HG03175 (cell line): ENCODE measurements around the gene MLXIP.
"Not testable (repeated sequence)": the region's sequence is repeated elsewhere in the genome, so short reads cannot be mapped to it uniquely, and the experiment has no call there.

Experiments used
- ATAC-seq: cut with Tn5 transposase; IDR thresholded peaks from one replicate; pipeline ENCODE4 v1.9.1; 2021; ENCODE audit warnings: mild to moderate bottlenecking, moderate library complexity; ENCODE audit not compliant: unreplicated experiment

MLXIP gene

GRCh38 chr12:122054842-122055520 is 23.6 kb upstream of the MLXIP start:
- ATAC-seq: no peak

- not testable (repeated sequence) for ATAC-seq
Measured at GRCh38 chr12:122056406-122056805, 22.1 kb upstream of the MLXIP start.

- ATAC-seq: no peak
Measured at GRCh38 chr12:122057007-122057735, 21.4 kb upstream of the MLXIP start.

GRCh38 chr12:122057769-122058168 is 20.8 kb upstream of the MLXIP start:
- ATAC-seq: no peak

GRCh38 chr12:122058549-122059149 is 19.9 kb upstream of the MLXIP start:
- no peak for ATAC-seq

GRCh38 chr12:122059203-122059960 is 19.2 kb upstream of the MLXIP start:
- no peak for ATAC-seq

GRCh38 chr12:122060081-122060501 is 18.5 kb upstream of the MLXIP start:
- no peak for ATAC-seq

- ATAC-seq: no peak
Measured at GRCh38 chr12:122061253-122061652, 17.3 kb upstream of the MLXIP start.

GRCh38 chr12:122062832-122063693 is 15.5 kb upstream of the MLXIP start:
- no peak for ATAC-seq

- no peak for ATAC-seq
Measured at GRCh38 chr12:122063694-122064024, 14.9 kb upstream of the MLXIP start.

GRCh38 chr12:122064025-122064777 is 14.4 kb upstream of the MLXIP start:
- no peak for ATAC-seq

GRCh38 chr12:122064780-122065588 is 13.6 kb upstream of the MLXIP start:
- no peak for ATAC-seq

- ATAC-seq: no peak
Measured at GRCh38 chr12:122067548-122067947, 11.0 kb upstream of the MLXIP start.

GRCh38 chr12:122067966-122068365 is 10.6 kb upstream of the MLXIP start:
- peak; percentile 92 for ATAC-seq

GRCh38 chr12:122072031-122072970 is 6.3 kb upstream of the MLXIP start:
- ATAC-seq: no peak

- ATAC-seq: no peak
Measured at GRCh38 chr12:122073815-122074214, 4.7 kb upstream of the MLXIP start.

GRCh38 chr12:122076743-122077495 is 1.6 kb upstream of the MLXIP start:
- no peak for ATAC-seq
